Measurements from ENCODE around the gene AQP3. TPM values are rescaled to one million over a fixed set of nuclear protein-coding genes. Genes with fewer than 3 reads are reported as not detected.

Gene AQP3
- polyA plus RNA-seq, 3 donors: 42.3 to 92.2 (median 44.1) TPM

Other genes starting within 250 kb of the AQP3 start
- gene SPINK4, start 207.4 kb downstream of the AQP3 start, polyA plus RNA-seq (ENCODE audit: insufficient read length in 3 of 3): not detected
- 10 to 100 TPM; 74.8 to 80.3 (median 77.6) TPM for gene BAG1, start 182.9 kb downstream of the AQP3 start, polyA plus RNA-seq (ENCODE audit: insufficient read length in 3 of 3)
- gene CHMP5, start 182.5 kb downstream of the AQP3 start, polyA plus RNA-seq (ENCODE audit: insufficient read length in 3 of 3): 100 to 1,000 TPM; 105 to 112 (median 110) TPM
- gene NFX1, start 157.1 kb downstream of the AQP3 start, polyA plus RNA-seq (ENCODE audit: insufficient read length in 3 of 3): 10 to 100 TPM; 28.2 to 40.2 (median 38.9) TPM
- 10 to 100 TPM; 23.2 to 33.7 (median 33.2) TPM for gene AQP7, start 45.0 kb downstream of the AQP3 start, polyA plus RNA-seq (ENCODE audit: insufficient read length in 3 of 3)
- 10 to 100 TPM; 26.6 to 27.1 (median 26.9) TPM for gene NOL6, start 26.3 kb upstream of the AQP3 start, polyA plus RNA-seq (ENCODE audit: insufficient read length in 3 of 3)
- 1 to 10 TPM in 1 of 3 donors, under 1 TPM in 2; 0.34 to 1.6 (median 0.93) TPM for gene ANKRD18B, start 76.7 kb upstream of the AQP3 start, polyA plus RNA-seq (ENCODE audit: insufficient read length in 3 of 3)

All from renal pelvis (tissue), 3 donors.